Type B pancreatic cell (in vitro differentiated cells): ENCODE results near the gene AFMID. TPM values are rescaled to one million over a fixed set of nuclear protein-coding genes. Genes with fewer than 3 reads are reported as not detected.

Experiments used
- DNase-seq: peaks from one replicate; pipeline ENCODE4 v3.0.0; 2021; ENCODE audit warnings: mixed read lengths; ENCODE audit not compliant: unreplicated experiment; ENCODE audit errors: extremely low spot score
- H3K27ac Mint-ChIP-seq: 2 replicates; pipeline ENCODE4 v1.8.0; 2021; ENCODE audit warnings: mild to moderate bottlenecking, mixed read lengths
- H3K27me3 Mint-ChIP-seq: 2 replicates; pipeline ENCODE4 v1.8.0; 2021; ENCODE audit warnings: mixed read lengths
- H3K36me3 Mint-ChIP-seq: 2 replicates; pipeline ENCODE4 v1.8.0; 2021; ENCODE audit warnings: mixed read lengths
- H3K4me1 Mint-ChIP-seq: one replicate; pipeline ENCODE4 v1.8.0; 2021; ENCODE audit warnings: mixed read lengths; ENCODE audit not compliant: unreplicated experiment
- H3K4me3 Mint-ChIP-seq: 2 replicates; pipeline ENCODE4 v1.8.0; 2021; ENCODE audit warnings: mild to moderate bottlenecking, mixed read lengths
- H3K9me3 Mint-ChIP-seq: 2 replicates; pipeline ENCODE4 v1.8.0; 2021; ENCODE audit warnings: mixed read lengths
- total RNA-seq: library from RNA; stranded (reverse); gene quantifications from 2 replicates; pipeline ENCODE4 v1.2.1, GENCODE V29; 2021; ENCODE audit warnings: low replicate concordance
- TF ChIP-seq, protein P1 (sequence below): fragments of 200-600 bp; sonication (generic); conservative IDR thresholded peaks from 2 replicates; pipeline ENCODE4 v1.5.0; 2021; ENCODE audit warnings: antibody characterized with exemption, mild to moderate bottlenecking

Gene AFMID
- total RNA-seq, 1 donor from 2014 or later, result 30.5 TPM

DNA sequence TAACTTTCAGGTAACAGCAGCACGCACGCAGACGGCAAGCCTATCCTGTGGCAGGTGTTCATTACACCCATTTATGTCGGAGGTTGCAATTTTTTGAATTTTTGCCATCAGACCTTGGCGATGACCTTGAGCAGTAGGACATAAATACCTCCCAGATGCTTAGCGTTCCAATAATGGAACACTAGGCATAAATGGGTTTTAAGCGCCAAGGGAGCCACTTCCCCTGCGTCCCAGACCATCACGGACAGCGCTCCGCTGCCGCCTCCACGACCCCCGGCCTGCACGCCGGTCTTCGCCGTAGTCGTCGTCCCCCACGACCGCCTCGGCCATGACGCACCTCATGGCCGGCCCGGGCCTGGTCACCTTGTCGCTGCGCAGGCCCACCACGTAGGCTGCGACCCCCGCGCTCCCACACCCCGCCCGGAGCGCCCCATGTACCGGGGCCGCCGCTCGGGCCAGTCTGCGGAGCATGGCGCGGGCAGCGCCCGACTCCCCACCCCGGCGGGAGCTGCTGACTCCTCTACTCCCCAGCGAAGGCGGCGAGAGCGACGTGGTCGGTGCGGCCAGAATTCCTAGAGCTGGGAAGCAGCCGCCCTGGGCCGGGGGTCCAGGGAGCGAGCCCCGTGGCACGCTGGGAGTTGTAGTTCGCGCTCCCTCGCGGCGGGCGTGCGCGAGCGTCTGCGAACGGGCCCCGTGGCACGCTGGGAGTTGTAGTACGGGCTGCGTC lies 66.9 kb downstream of the AFMID start:
- no peaks in the 10 kb centered on the region for H3K9me3 Mint-ChIP-seq
- H3K27ac Mint-ChIP-seq, result peak overlapping the region; percentile 53
- peak; percentile 94 for DNase-seq
- H3K27me3 Mint-ChIP-seq, result no peaks in the 10 kb centered on the region
- peak overlapping the region; percentile 86 for H3K4me3 Mint-ChIP-seq
- TF ChIP-seq, protein P1, sequence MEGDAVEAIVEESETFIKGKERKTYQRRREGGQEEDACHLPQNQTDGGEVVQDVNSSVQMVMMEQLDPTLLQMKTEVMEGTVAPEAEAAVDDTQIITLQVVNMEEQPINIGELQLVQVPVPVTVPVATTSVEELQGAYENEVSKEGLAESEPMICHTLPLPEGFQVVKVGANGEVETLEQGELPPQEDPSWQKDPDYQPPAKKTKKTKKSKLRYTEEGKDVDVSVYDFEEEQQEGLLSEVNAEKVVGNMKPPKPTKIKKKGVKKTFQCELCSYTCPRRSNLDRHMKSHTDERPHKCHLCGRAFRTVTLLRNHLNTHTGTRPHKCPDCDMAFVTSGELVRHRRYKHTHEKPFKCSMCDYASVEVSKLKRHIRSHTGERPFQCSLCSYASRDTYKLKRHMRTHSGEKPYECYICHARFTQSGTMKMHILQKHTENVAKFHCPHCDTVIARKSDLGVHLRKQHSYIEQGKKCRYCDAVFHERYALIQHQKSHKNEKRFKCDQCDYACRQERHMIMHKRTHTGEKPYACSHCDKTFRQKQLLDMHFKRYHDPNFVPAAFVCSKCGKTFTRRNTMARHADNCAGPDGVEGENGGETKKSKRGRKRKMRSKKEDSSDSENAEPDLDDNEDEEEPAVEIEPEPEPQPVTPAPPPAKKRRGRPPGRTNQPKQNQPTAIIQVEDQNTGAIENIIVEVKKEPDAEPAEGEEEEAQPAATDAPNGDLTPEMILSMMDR, result no peak
- no peaks in the 10 kb centered on the region for H3K36me3 Mint-ChIP-seq
- peaks cover 18% of the 10 kb centered on the region for H3K4me1 Mint-ChIP-seq

DNA sequence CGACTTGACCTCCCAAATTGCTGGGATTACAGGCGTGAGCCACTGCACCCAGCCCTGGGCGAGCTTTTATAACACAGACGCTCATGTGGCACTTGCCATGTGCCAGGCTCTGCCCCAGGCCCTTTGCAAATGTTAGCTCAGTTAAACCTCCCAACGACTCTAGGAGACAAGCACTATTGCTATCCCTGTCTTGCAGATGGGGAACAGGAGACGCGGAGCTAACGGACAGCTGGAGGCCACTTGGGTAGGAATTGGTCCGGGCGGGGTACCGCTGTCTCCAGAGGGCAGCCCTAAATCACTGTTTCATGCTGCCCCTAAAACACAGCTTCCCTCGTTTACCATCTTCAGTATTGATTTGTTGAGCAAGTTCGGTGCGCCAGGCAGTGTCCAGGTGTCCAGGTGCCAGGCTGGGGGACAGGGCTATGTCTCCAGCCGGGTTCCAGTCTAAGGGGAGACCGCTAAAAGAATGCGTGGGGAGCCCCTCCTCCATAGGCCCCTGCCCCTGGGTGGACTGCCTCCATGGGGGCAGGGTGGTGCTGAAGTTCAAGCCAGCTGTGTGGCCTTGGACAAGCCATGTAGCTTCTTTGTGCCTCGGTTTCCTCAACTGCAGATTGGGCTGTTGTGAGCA lies 68.0 kb downstream of the AFMID start:
- TF ChIP-seq, protein P1, result no peak
- peaks cover 18% of the 10 kb centered on the region for H3K4me1 Mint-ChIP-seq
- no peaks in the 10 kb centered on the region for H3K9me3 Mint-ChIP-seq
- H3K36me3 Mint-ChIP-seq, result no peaks in the 10 kb centered on the region
- no peaks in the 10 kb centered on the region for H3K27me3 Mint-ChIP-seq
- DNase-seq, result no peak
- H3K4me3 Mint-ChIP-seq, result peak overlapping the region; percentile 74
- H3K27ac Mint-ChIP-seq, result no peak overlapping the region

DNA sequence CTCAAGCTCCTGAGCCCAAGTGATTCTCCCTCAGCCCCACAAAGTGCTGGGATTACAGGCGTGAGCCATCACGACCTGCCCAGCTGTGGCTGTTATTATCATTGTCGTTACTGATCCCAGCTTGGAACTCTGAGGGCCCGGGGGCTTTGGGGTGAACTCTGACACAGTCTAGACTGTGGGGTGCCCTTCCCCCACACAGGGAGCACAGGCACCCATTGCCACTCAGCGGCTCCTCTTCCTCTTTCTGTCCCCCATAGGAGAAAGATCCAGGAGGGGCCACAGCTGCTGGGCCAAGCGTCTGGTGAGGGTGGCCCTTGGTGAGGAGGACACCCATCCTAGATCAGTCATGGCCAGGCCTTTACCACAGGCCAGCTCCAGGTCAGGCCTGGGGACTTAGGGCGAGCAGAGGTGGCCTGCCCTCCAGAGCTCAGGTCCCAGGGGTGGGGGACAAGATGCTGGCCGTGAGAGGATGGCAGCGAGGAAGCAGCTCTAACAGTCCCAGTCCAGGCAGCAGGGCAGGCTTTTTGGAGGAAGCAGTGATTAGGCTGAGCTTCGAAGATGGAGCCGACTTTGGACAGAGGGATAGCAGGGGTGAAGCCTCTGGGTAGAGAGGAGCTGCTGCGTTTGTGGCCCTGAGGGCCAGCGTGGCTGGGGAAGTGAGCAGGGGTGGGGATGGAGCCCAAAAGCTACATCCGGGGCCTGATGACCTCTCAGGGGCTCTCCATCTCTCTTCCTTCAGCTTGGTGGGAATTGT lies 69.0 kb downstream of the AFMID start:
- Mint-ChIP-seq H3K4me3 (peak overlapping the region; percentile 74), H3K9me3 (no peaks in the 10 kb centered on the region), H3K36me3 (no peaks in the 10 kb centered on the region), H3K4me1 (peaks cover 18% of the 10 kb centered on the region), H3K27ac (no peak overlapping the region), H3K27me3 (no peaks in the 10 kb centered on the region)
- no peak for DNase-seq
- TF ChIP-seq, protein P1, result no peak

DNA sequence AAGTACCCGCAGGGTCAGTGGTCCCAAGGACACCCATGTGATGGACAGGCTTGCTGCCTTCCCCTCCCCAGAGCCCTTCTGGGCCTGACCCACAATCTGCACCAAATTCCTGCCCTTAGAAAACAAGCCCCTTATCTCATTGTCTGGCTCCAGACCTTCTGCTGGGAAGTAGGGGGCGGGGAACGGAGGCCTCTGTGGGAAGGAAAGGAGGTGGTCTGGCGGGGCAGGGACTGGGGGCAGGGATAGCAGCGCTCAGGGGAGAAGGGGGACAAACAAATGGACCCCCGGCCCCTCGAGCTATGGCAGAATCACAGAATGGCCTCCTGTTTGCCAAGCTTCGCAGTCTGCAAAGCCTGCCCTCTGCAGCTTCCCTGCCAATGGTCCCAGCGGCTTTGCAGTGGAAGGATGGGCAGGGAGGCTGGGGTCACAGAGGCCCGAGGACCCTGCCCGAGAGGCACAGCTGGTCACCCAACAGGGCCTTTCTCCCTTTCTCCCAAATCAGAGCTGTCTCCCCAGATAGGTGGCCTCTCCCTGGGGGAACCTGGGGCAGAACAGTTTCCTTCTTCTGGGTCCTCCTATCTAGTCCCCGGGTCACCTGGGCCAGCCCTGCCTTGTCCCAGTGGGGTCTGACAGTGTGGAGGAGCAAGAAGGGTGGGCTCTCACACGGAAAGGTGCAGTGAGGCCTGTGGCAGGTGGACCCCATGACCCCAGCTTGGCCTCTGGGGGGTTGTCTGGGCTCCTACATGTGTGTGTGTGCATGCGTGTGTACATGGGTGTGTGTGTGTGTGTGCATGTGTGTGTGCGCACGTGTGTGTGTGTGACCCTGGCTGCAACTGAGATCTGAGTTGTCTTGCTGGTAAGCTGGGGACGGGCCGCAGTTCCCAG lies 69.8 kb downstream of the AFMID start:
- TF ChIP-seq, protein P1, result no peak
- no peak for DNase-seq
- H3K4me1 Mint-ChIP-seq, result peaks cover 18% of the 10 kb centered on the region
- H3K4me3 Mint-ChIP-seq, result peak overlapping the region; percentile 28
- no peak overlapping the region for H3K27ac Mint-ChIP-seq
- no peaks in the 10 kb centered on the region for H3K9me3 Mint-ChIP-seq
- no peaks in the 10 kb centered on the region for H3K27me3 Mint-ChIP-seq
- H3K36me3 Mint-ChIP-seq, result no peaks in the 10 kb centered on the region

Other genes with a start within 250 kb of the AFMID start
- gene TNRC6C, start 228.7 kb upstream of the AFMID start, total RNA-seq, result 14.7 and 36.7 TPM in 2 replicates
- gene TMC6, start 58.6 kb upstream of the AFMID start, total RNA-seq, result 94.4 and 122 TPM in 2 replicates
- gene TMC8, start 56.6 kb upstream of the AFMID start, total RNA-seq, result 0.85 and 0.90 TPM in 2 replicates
- not detected in 2 replicates for gene C17orf99, start 41.0 kb upstream of the AFMID start, total RNA-seq
- gene SYNGR2, start 18.8 kb upstream of the AFMID start, total RNA-seq, result 64.1 and 179 TPM in 2 replicates
- gene TK1, start 310 bp upstream of the AFMID start, total RNA-seq, result 34.4 and 41.2 TPM in 2 replicates
- gene BIRC5, start 26.9 kb downstream of the AFMID start, total RNA-seq, result 20.0 and 63.3 TPM in 2 replicates
- gene TMEM235, start 44.3 kb downstream of the AFMID start, total RNA-seq, result 0.43 TPM in 1 of 2 replicates, not detected in the other
- gene SOCS3, start 172.7 kb downstream of the AFMID start, total RNA-seq, result 16.9 and 21.1 TPM in 2 replicates
- gene PGS1, start 191.3 kb downstream of the AFMID start, total RNA-seq, result 44.7 and 54.8 TPM in 2 replicates